Measurements from ENCODE around the gene CLTA. TPM values are rescaled to one million over a fixed set of nuclear protein-coding genes. Genes with fewer than 3 reads are reported as not detected.

CLTA gene
- total RNA-seq, 2 experiments from 2014 or later, result 32.0 to 32.8 TPM

DNA sequence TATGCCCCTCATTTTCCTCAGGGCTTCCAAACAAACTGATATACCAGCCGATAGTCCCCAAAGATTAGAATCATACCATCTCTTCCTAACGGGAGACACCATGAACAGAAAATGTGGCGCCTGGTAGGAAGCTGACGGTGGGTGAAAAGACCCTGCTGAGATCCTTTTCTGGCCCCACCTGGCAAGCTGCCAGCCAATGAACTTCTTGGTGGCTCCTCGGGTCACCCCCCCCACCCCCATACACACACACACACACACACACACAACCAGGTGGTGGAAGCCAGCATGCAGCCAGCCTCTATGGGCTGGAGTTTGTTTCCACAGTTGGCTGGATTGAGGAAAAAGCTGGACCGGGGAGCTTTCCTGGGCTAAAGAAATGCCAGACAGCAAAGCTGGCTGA lies 26.3 kb upstream of the CLTA start:
- Histone ChIP-seq H3K9me3 (ENCODE audit: control insufficient read depth in 1 of 2, insufficient read depth in 1 of 2, low read length in 2 of 2) (no peaks in the 10 kb centered on the region), H3K4me1 (ENCODE audit: insufficient read depth, low read length) (peaks cover 15% of the 10 kb centered on the region), H3K36me3 (ENCODE audit: insufficient read depth, low read length) (peaks cover 19% of the 10 kb centered on the region), H3K27me3 (ENCODE audit: control insufficient read depth in 1 of 2, insufficient read depth in 2 of 2, low read length in 2 of 2) (no peaks in the 10 kb centered on the region), H3K4me3 (ENCODE audit: low read length) (no peak overlapping the region), H3K27ac (ENCODE audit: low read depth in 1 of 2, low read length in 2 of 2) (no peak overlapping the region)
- ATAC-seq (ENCODE audit: poor library complexity) (no peak), DNase-seq (no peak)
- CTCF ChIA-PET, result interaction anchor here (0.8 to 7.5 kb wide), 4 partner anchors 16 to 63 kb away, joined by 3 to 122 read pairs (median 18); no protein-coding TSS in a partner anchor
- H3K9me3 Mint-ChIP-seq, result no peaks in the 10 kb centered on the region
- H3K27ac Mint-ChIP-seq, result no peak overlapping the region
- POLR2A ChIA-PET, result interaction anchor here (0.7 to 2.2 kb wide), 3 partner anchors 26 to 60 kb away, joined by 3 to 5 read pairs (median 3); partner anchors contain the start of genes CLTA and GLIPR2
- H3K36me3 Mint-ChIP-seq (ENCODE audit: low read depth), result peaks cover 11% of the 10 kb centered on the region
- no peaks in the 10 kb centered on the region for H3K4me1 Mint-ChIP-seq (ENCODE audit: low read depth)
- TF ChIP-seq, protein P1, sequence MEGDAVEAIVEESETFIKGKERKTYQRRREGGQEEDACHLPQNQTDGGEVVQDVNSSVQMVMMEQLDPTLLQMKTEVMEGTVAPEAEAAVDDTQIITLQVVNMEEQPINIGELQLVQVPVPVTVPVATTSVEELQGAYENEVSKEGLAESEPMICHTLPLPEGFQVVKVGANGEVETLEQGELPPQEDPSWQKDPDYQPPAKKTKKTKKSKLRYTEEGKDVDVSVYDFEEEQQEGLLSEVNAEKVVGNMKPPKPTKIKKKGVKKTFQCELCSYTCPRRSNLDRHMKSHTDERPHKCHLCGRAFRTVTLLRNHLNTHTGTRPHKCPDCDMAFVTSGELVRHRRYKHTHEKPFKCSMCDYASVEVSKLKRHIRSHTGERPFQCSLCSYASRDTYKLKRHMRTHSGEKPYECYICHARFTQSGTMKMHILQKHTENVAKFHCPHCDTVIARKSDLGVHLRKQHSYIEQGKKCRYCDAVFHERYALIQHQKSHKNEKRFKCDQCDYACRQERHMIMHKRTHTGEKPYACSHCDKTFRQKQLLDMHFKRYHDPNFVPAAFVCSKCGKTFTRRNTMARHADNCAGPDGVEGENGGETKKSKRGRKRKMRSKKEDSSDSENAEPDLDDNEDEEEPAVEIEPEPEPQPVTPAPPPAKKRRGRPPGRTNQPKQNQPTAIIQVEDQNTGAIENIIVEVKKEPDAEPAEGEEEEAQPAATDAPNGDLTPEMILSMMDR (IDR thresholded peaks at IDR 0.05), result no peak
- no peak overlapping the region for H3K4me3 Mint-ChIP-seq
- intact Hi-C loops (cut with DNase I, micrococcal nuclease), result loop anchor here in 1 of 2 experiments (5.0 to 10.0 kb wide), 2 partner anchors 37 to 210 kb away; partner anchors contain the start of gene OR2S2
- no peaks in the 10 kb centered on the region for H3K27me3 Mint-ChIP-seq

DNA sequence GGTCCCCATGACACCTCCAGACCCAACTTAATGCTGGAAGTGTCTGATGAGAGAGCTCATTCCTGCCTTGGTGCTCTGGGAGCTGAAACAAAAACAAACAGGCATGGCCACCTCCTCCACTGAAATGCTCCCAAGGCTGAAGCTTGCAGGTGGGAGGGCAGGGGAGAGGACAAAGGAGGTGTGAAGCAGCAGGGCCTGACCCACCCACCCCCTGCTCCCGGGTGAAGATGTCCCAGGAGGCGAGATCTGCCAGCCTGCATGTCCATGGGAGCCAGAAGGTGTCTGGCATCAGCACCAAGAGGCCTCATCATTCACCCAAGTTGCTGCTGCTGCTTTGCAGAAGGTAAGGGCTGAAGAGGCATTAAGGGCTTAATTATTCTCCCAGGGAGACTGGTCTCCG lies 25.7 kb upstream of the CLTA start:
- TF ChIP-seq, protein P1 (IDR thresholded peaks at IDR 0.05), result no peak
- H3K4me3 ChIP-seq (ENCODE audit: low read length), result no peak overlapping the region
- no peak for ATAC-seq (ENCODE audit: poor library complexity)
- Mint-ChIP-seq H3K36me3 (ENCODE audit: low read depth) (peaks cover 10% of the 10 kb centered on the region), H3K27me3 (no peaks in the 10 kb centered on the region), H3K4me3 (no peak overlapping the region), H3K27ac (no peak overlapping the region), H3K9me3 (no peaks in the 10 kb centered on the region), H3K4me1 (ENCODE audit: low read depth) (no peaks in the 10 kb centered on the region)
- H3K36me3 ChIP-seq (ENCODE audit: insufficient read depth, low read length), result peaks cover 19% of the 10 kb centered on the region
- intact Hi-C loops (cut with DNase I, micrococcal nuclease), result loop anchor here in 1 of 2 experiments (5.0 to 10.0 kb wide), 2 partner anchors 38 to 210 kb away; partner anchors contain the start of gene OR2S2
- H3K9me3 ChIP-seq (ENCODE audit: control insufficient read depth in 1 of 2, insufficient read depth in 1 of 2, low read length in 2 of 2), result no peaks in the 10 kb centered on the region
- no peak for DNase-seq
- H3K4me1 ChIP-seq (ENCODE audit: insufficient read depth, low read length), result peaks cover 15% of the 10 kb centered on the region
- POLR2A ChIA-PET, result interaction anchor here (0.7 to 2.2 kb wide), 3 partner anchors 26 to 61 kb away, joined by 3 to 5 read pairs (median 3); partner anchors contain the start of genes CLTA and GLIPR2
- no peak overlapping the region for H3K27ac ChIP-seq (ENCODE audit: low read depth in 1 of 2, low read length in 2 of 2)
- H3K27me3 ChIP-seq (ENCODE audit: control insufficient read depth in 1 of 2, insufficient read depth in 2 of 2, low read length in 2 of 2), result no peaks in the 10 kb centered on the region
- CTCF ChIA-PET, result interaction anchor here (0.7 to 7.5 kb wide), 4 partner anchors 16 to 205 kb away, joined by 3 to 122 read pairs (median 18); no protein-coding TSS in a partner anchor

DNA sequence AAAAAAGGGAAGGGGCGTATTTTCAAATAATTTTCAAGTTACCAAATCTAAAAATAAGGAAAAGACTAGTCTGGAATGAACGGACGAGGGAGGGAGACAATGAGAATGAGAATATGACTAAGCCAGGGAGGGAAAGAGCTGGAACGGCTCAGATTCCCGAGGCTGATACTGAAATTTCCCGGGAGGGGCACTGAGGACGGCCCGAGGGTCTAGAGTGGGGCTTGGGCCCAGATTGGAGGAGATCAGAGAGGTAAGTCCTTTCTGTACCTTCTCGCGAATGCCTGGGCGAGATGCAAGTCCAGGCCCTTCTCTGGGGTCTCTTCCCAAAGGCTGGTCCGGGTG lies 24.9 kb upstream of the CLTA start:
- H3K27ac ChIP-seq (ENCODE audit: low read depth in 1 of 2, low read length in 2 of 2), result no peak overlapping the region
- CTCF ChIA-PET, result interaction anchor here (0.7 to 7.5 kb wide), 13 partner anchors 14 to 204 kb away, joined by 3 to 122 read pairs (median 7); partner anchors contain the start of genes CLTA and GLIPR2
- Mint-ChIP-seq H3K27ac (no peak overlapping the region), H3K27me3 (no peaks in the 10 kb centered on the region), H3K4me3 (peak overlapping the region; percentile 34), H3K9me3 (no peaks in the 10 kb centered on the region), H3K4me1 (ENCODE audit: low read depth) (no peaks in the 10 kb centered on the region), H3K36me3 (ENCODE audit: low read depth) (peaks cover 6% of the 10 kb centered on the region)
- intact Hi-C loops (cut with DNase I, micrococcal nuclease), result loop anchor here (1.0 to 10.0 kb wide), 2 partner anchors 62 to 211 kb away; partner anchors contain the start of gene OR2S2 (in 1 of the 2)
- DNase-seq (no peak), ATAC-seq (ENCODE audit: poor library complexity) (no peak)
- POLR2A ChIA-PET, result interaction anchor here (0.7 to 1.5 kb wide), 3 partner anchors 13 to 64 kb away, joined by 4 to 5 read pairs (median 4); partner anchors contain the start of gene GLIPR2
- H3K9me3 ChIP-seq (ENCODE audit: control insufficient read depth in 1 of 2, insufficient read depth in 1 of 2, low read length in 2 of 2), result no peaks in the 10 kb centered on the region
- H3K36me3 ChIP-seq (ENCODE audit: insufficient read depth, low read length), result peaks cover 16% of the 10 kb centered on the region
- H3K4me1 ChIP-seq (ENCODE audit: insufficient read depth, low read length), result peaks cover 15% of the 10 kb centered on the region
- TF ChIP-seq, protein P1 (IDR thresholded peaks at IDR 0.05), result no peak
- no peak overlapping the region for H3K4me3 ChIP-seq (ENCODE audit: low read length)
- H3K27me3 ChIP-seq (ENCODE audit: control insufficient read depth in 1 of 2, insufficient read depth in 2 of 2, low read length in 2 of 2), result no peaks in the 10 kb centered on the region

All from CD4-positive, alpha-beta T cell (primary cell).